ENCODE results near the gene TICAM1. TPM values are rescaled to one million over a fixed set of nuclear protein-coding genes. Genes with fewer than 3 reads are reported as not detected.

Gene TICAM1
- total RNA-seq, 2 experiments from 2014 or later: 14.1 to 14.3 TPM

DNA sequence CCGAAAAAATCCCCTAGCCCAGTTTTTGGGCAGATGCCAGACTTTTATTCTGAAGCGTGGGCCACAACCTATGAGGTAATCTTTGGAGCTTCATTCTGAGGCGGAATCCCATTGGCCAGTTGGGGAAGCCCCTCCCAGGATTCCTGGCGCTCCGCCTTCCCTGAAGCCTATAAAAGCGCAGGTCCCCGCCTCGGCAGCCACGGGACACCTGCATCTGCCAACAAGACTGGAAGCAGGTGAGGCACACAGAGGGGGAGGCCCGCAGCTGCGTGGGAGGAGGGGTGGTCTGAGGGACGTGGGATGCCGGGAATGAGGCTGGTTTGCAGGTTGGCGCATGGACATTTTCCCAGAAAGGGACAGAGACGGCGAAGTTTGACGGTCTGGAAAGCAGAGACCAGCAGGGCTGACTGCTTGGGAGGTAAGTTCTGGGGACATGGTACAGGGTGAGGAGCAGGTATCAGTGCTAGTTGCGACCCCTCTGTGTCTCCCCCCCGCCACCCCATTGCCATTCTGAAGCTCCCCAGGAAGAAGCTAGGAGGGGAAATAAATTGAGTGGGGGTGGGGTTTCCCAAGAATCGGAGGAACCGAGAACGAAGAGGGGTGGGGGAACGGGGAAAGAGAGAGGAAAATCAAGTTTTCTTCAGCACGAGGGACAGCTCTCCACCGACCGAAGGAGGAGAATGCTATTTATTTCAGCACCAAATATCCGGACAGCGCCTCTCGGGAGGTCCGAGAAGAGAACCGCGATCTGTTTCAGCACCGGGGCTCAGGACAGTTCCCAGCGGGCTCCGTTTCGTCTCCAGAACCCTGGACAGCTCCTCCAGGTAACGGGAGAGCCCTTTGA lies 62.4 kb downstream of the TICAM1 start:
- no peaks in the 10 kb centered on the region for H3K36me3 Mint-ChIP-seq
- ATAC-seq (ENCODE audit: low read depth) (peak; percentile 66), DNase-seq (peak; percentile 87)
- no peak overlapping the region for H3K4me3 Mint-ChIP-seq
- no peaks in the 10 kb centered on the region for H3K4me1 Mint-ChIP-seq
- H3K27me3 Mint-ChIP-seq: peaks cover 8% of the 10 kb centered on the region
- H3K9me3 Mint-ChIP-seq: peaks cover 1% of the 10 kb centered on the region
- POLR2A ChIA-PET: no interaction called here
- no peak overlapping the region for H3K27ac Mint-ChIP-seq

Small RNA genes lying within 50 kb of the gene (microRNA-seq; reads per million reads assigned to microRNA genes)
- not detected for gene MIR7-3

Other genes with a start within 250 kb of the TICAM1 start
- gene TNFAIP8L1, start 192.2 kb downstream of the TICAM1 start, total RNA-seq: 10 to 100 TPM; 18.9 to 19.5 TPM
- 10 to 100 TPM; 33.3 to 34.8 TPM for gene MYDGF, start 161.4 kb downstream of the TICAM1 start, total RNA-seq
- gene DPP9, start 107.9 kb downstream of the TICAM1 start, total RNA-seq: 10 to 100 TPM; 91.7 TPM
- 10 to 100 TPM; 12.5 to 12.6 TPM for gene FEM1A, start 40.0 kb downstream of the TICAM1 start, total RNA-seq
- gene PLIN3, start 36.0 kb upstream of the TICAM1 start, total RNA-seq: 10 to 100 TPM; 22.8 to 25.5 TPM
- gene ARRDC5, start 71.2 kb upstream of the TICAM1 start, total RNA-seq: 1 to 10 TPM; 7.5 to 8.8 TPM
- 100 to 1,000 TPM in 1 of 2 experiments, 10 to 100 TPM in 1; 90.8 to 103 TPM for gene UHRF1, start 77.8 kb upstream of the TICAM1 start, total RNA-seq
- gene KDM4B, start 137.4 kb upstream of the TICAM1 start, total RNA-seq: 10 to 100 TPM; 55.9 to 60.8 TPM

Measured in activated naive CD8-positive, alpha-beta T cell treated with anti-CD3 and anti-CD28 coated beads, Interleukin-2, amount 10 ng/mL, durations not matched to agents 7 days and 5 days (primary cell).